ENCODE results near the gene CCR5.

CCR5 gene

GRCh38 chr3:46359733-46360493, 10.8 kb upstream of the CCR5 start:
- peak in 1 of 2 experiments; percentile 7 for DNase-seq

- DNase-seq, result no peak
Observed at GRCh38 chr3:46360907-46361306, 9.8 kb upstream of the CCR5 start.

DNA sequence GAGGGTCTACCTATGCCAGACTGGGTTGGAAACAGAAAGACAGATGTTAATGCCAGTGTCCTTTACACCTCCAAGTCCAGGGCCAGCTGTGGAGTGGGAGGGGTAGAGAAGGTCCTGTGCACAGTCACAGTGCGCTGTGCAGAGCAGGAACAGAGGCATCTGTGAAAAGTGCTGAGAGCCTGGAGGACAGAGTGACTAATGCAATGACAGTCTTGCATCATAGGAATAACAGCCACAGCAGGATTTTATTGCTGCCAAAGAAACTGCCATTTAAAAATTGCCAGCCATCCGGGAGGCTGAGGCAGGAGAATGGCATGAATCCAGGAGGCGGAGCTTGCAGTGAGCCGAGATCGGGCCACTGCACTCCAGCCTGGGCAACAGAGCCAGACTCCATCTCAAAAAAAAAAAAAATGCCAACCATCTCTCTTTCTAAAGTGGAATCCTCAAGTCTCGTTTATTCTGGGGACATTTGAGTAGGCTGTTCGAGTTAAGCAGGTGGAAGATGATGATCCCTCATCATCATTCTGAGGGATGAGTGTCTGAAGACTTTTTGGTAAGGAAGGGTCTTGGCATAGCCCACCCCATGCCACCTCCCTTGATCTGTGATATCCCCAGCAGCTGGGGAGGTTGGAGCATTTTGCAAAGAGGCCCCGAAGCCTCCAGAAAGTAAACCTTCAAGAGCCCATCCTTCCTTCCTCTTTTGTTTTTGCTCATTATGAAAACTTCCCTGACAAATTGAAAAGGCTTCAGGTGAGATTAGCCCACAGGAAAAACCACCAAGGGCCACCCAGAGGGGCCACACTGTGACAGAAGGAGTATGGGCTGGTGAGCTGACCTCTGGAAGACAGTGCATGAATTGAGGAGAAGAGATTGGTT, 9.1 kb upstream of the CCR5 start:
- no peak for DNase-seq

DNA sequence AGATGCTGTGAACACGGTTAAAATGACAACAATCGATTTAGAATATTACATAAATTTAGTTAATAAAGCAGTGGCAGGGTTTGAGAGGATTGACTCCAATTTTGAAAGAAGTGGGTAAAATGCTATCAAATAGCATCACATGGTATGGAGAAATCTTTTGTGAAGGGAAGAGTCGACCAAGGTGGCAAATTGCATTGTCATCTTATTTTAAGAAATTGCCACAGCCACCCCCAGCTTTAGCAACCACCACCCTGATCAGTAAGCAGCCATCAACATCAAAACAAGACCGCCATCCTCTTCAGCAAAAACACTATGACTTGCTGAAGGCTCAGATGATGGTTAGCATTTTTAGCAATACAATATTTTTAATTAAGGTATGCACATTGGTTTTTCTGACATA, 5.7 kb upstream of the CCR5 start:
- DNase-seq, result no peak

DNA sequence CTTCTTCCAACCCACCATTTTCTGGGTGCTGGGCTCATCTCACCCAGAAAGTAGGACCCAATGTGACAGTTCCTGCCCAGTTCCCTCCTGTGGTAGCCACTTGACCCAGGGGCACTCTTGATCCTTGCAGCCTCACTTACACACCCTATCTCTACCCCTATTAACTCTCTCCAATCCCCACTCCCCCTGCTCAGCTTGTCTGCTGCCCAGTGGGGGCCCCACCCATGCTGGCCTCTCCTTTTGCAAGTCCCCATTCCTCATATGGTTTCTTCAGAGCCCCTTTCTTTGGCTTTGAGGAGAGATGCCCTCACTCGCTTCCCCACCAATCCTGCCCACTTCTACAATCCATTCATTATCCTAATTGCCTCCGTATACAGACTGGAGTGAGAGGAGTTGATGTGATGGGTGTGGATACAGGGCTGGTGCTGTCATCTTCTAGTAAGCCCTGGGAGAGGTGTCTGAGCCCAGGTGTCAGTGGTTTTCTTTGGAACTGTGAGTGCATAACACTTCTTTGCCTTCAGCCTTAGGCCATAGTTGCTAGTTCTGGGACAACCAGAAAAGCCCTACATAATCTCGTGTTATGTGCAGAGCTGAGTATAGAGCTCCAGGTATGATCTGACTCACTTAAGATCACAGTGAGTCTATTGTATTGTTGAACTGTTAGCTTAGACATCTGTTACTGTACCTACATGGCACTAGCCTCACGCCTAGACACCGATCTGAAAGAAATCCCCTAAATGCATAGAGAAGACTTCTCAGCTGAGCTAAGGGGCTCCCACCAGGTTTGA, 4.8 kb upstream of the CCR5 start:
- no peak for DNase-seq

DNA sequence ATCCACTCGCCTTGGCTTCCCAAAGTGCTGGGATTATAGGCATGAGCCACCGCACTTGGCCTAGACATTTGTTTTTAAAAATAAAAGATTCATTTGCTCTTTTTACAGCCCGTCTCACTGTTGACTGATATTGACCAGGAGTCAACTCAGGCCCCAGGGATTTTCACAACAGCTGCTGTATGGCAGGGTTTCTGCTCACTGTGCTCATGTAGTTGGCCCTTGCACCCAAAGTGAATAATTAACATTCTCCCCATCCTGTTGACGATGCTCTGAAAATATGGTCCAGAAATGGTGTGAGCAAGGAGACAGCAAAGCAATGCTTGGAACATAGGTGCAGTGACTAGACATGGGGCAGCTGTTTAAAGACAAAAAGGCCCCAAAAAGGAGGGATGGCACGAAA, 2.9 kb upstream of the CCR5 start:
- DNase-seq, result no peak

DNA sequence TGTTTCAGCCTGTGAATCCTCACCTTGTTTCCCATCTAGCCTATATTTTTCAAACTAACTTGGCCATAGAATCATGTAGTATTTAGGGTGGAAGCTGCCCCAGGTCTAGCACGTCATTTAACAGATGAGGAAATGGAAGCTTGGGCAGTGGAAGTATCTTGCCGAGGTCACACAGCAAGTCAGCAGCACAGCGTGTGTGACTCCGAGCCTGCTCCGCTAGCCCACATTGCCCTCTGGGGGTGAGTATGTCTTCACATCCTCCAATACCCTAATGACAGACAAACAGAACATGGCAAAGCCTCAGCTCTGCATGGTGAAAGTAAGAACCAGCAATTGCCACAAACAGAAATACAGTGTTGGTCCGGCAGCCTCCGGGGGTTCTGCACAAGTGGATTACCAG, 2.2 kb upstream of the CCR5 start:
- no peak for DNase-seq

- DNase-seq, result no peak
Observed at GRCh38 chr3:46369151-46369550, 1.6 kb upstream of the CCR5 start.

- DNase-seq, result no peak
Observed at GRCh38 chr3:46369675-46370132, 1.0 kb upstream of the CCR5 start.

DNA sequence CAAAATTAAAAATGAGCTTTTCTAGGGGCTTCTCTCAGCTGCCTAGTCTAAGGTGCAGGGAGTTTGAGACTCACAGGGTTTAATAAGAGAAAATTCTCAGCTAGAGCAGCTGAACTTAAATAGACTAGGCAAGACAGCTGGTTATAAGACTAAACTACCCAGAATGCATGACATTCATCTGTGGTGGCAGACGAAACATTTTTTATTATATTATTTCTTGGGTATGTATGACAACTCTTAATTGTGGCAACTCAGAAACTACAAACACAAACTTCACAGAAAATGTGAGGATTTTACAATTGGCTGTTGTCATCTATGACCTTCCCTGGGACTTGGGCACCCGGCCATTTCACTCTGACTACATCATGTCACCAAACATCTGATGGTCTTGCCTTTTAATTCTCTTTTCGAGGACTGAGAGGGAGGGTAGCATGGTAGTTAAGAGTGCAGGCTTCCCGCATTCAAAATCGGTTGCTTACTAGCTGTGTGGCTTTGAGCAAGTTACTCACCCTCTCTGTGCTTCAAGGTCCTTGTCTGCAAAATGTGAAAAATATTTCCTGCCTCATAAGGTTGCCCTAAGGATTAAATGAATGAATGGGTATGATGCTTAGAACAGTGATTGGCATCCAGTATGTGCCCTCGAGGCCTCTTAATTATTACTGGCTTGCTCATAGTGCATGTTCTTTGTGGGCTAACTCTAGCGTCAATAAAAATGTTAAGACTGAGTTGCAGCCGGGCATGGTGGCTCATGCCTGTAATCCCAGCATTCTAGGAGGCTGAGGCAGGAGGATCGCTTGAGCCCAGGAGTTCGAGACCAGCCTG, 984 bp downstream of the CCR5 start:
- DNase-seq, result no peak

- DNase-seq, result no peak
Observed at GRCh38 chr3:46372492-46373359, 2.0 kb downstream of the CCR5 start.

DNA sequence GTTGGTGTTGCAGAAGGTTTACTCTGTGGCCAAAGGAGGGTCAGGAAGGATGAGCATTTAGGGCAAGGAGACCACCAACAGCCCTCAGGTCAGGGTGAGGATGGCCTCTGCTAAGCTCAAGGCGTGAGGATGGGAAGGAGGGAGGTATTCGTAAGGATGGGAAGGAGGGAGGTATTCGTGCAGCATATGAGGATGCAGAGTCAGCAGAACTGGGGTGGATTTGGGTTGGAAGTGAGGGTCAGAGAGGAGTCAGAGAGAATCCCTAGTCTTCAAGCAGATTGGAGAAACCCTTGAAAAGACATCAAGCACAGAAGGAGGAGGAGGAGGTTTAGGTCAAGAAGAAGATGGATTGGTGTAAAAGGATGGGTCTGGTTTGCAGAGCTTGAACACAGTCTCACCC, 4.0 kb downstream of the CCR5 start:
- DNase-seq, result no peak

DNA sequence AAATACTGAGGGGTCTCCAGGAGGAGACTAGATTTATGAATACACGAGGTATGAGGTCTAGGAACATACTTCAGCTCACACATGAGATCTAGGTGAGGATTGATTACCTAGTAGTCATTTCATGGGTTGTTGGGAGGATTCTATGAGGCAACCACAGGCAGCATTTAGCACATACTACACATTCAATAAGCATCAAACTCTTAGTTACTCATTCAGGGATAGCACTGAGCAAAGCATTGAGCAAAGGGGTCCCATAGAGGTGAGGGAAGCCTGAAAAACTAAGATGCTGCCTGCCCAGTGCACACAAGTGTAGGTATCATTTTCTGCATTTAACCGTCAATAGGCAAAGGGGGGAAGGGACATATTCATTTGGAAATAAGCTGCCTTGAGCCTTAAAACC, 4.5 kb downstream of the CCR5 start:
- DNase-seq, result no peak

DNA sequence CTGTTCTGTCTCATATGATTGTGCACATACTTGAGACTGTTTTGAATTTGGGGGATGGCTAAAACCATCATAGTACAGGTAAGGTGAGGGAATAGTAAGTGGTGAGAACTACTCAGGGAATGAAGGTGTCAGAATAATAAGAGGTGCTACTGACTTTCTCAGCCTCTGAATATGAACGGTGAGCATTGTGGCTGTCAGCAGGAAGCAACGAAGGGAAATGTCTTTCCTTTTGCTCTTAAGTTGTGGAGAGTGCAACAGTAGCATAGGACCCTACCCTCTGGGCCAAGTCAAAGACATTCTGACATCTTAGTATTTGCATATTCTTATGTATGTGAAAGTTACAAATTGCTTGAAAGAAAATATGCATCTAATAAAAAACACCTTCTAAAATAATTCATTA, 5.1 kb downstream of the CCR5 start:
- DNase-seq, result no peak

- DNase-seq, result peak in 1 of 2 experiments; percentile 7
Observed at GRCh38 chr3:46378426-46378942, 7.7 kb downstream of the CCR5 start.

GRCh38 chr3:46380471-46381221, 9.9 kb downstream of the CCR5 start:
- DNase-seq, result no peak

DNA sequence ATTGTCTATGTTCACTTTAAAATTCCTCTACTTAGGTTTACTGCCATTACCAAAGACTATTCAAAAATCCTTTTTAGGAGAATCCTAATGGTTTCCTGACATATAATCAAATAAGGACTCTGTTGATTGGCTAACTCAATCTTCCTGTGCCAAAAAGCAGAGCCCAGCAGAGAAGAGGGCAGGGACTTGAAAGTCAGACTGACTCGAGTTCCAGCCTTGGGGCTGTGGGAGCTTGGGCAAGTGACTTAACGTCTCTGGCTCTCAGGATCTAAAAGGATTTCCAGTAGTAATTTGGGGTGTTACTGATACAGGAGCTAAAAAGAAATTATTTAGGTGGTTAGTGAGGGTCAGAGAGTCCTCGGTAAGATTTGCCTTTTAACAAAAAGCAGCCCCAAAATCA, 10.9 kb downstream of the CCR5 start:
- no peak for DNase-seq

- DNase-seq, result no peak
Observed at GRCh38 chr3:46383211-46383950, 12.6 kb downstream of the CCR5 start.

DNA sequence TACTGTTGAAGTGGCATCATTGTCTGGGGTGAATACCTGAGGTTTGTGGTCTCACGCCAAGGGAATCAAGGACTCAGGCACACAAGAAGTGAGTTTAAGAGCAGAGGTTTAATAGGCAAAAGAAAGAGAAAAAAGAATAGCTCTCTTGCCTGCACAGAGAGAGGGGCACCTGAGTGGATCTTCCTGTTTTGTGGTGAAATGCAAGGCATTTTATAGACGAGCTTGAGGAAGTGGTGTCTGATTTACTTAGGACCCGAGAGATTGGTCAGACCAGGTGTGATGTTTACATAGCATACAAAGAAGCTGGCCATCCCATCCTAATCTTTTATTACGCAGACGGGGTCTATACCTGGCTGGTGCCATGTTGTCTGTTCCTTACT, 13.2 kb downstream of the CCR5 start:
- DNase-seq, result no peak

DNA sequence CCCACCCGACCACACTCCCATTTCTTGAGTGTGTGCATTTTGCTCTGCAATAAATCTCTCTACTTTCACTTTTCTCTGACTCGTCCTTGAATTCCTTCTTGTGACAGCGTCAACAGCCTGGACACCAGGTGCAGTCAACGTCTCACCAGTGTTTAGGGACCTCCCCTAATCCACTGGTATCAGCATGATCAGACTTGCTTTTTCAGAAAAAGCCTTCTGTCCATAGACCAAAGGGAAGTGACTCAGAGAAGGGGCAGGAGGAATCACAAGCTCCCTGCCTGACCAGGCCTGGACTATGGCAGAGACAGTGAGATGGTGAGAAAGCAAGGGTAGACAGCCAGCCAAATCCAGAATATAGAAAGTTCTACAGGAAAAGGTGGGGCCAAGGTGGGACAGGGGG, 15.5 kb downstream of the CCR5 start:
- DNase-seq, result no peak
